Measurements from ENCODE around the gene RCAN1. TPM values are rescaled to one million over a fixed set of nuclear protein-coding genes. Genes with fewer than 3 reads are reported as not detected.

RCAN1 gene
- total RNA-seq, 1 donor from 2014 or later, result 22.9 TPM

DNA sequence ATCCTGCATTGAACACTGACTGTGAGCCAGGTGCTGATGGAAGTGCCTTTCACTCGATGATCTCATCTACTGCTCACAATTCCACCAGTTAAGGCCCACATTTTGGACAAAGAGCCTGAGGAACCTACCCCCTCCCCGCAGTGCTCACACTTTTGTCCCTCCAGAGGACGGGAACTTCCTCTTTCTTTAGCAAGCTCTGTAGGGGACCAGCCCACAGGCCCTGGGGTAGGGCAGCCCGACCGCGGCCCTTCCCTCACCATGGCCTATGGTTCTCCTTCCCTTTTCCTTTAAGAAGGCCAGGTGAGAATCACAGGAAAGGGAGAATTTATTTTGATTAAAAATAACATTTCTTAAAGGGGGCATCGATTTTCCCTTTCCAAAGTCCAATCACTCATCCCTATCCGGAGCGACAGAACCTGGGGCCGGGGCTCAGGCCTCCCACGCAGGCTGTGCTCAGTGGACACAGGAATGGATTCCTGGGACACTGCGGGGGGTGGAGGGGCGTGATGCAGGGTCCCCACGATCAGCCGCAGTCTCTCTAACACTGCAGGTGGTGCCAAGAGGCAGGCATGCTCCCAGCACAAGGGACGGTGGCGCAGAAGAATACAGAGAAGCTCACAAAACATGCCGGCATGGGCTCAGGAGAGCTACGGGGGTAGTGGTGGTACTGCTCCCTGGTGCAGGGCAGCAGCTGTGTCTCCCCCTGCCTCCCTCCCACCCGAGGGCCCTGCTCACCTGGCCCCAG, 94.0 kb downstream of the RCAN1 start:
- Histone ChIP-seq H3K36me3 (peaks cover 57% of the 10 kb centered on the region), H3K9me3 (no peaks in the 10 kb centered on the region), H3K27me3 (ENCODE audit: low read depth) (no peaks in the 10 kb centered on the region), H3K27ac (peak overlapping the region; percentile 28), H3K4me3 (no peak overlapping the region), H3K4me1 (peaks cover 53% of the 10 kb centered on the region)
- ATAC-seq (peak; percentile 31 to 67), DNase-seq (peak; percentile 69)
- no peak for TF ChIP-seq CTCF (IDR thresholded peaks at IDR 0.05)
- intact Hi-C loops (cut with DNase I), result no loop called here

GRCh38 chr21:34520281-34520680, 94.6 kb downstream of the RCAN1 start:
- peaks cover 46% of the 10 kb centered on the region for H3K4me1 ChIP-seq
- ATAC-seq (no peak), DNase-seq (no peak)
- H3K27ac ChIP-seq, result peak overlapping the region; percentile 28
- peaks cover 59% of the 10 kb centered on the region for H3K36me3 ChIP-seq
- no peak for TF ChIP-seq CTCF (IDR thresholded peaks at IDR 0.05)
- no peaks in the 10 kb centered on the region for H3K9me3 ChIP-seq
- no peaks in the 10 kb centered on the region for H3K27me3 ChIP-seq (ENCODE audit: low read depth)
- intact Hi-C loops (cut with DNase I), result no loop called here
- no peak overlapping the region for H3K4me3 ChIP-seq

- no peak for ATAC-seq
- intact Hi-C loops (cut with DNase I), result no loop called here
Measured at GRCh38 chr21:34519694-34520093, 95.2 kb downstream of the RCAN1 start.

GRCh38 chr21:34519016-34519415, 95.9 kb downstream of the RCAN1 start:
- Histone ChIP-seq H3K9me3 (no peaks in the 10 kb centered on the region), H3K4me3 (no peak overlapping the region), H3K36me3 (peaks cover 59% of the 10 kb centered on the region), H3K4me1 (peaks cover 33% of the 10 kb centered on the region), H3K27me3 (ENCODE audit: low read depth) (no peaks in the 10 kb centered on the region), H3K27ac (no peak overlapping the region)
- DNase-seq, result no peak
- intact Hi-C loops (cut with DNase I), result no loop called here
- no peak for ATAC-seq
- no peak for TF ChIP-seq CTCF (IDR thresholded peaks at IDR 0.05)

More at GRCh38 chr21:34519694-34520093, 95.2 kb downstream of the RCAN1 start:
- Histone ChIP-seq H3K4me3 (no peak overlapping the region), H3K36me3 (peaks cover 59% of the 10 kb centered on the region), H3K27me3 (ENCODE audit: low read depth) (no peaks in the 10 kb centered on the region), H3K4me1 (peaks cover 40% of the 10 kb centered on the region), H3K9me3 (no peaks in the 10 kb centered on the region), H3K27ac (peak overlapping the region; percentile 28)
- TF ChIP-seq CTCF (IDR thresholded peaks at IDR 0.05), result no peak
- no peak for DNase-seq

- Histone ChIP-seq H3K27me3 (ENCODE audit: low read depth) (no peaks in the 10 kb centered on the region), H3K9me3 (no peaks in the 10 kb centered on the region), H3K4me3 (no peak overlapping the region), H3K27ac (no peak overlapping the region), H3K4me1 (peaks cover 26% of the 10 kb centered on the region), H3K36me3 (peaks cover 59% of the 10 kb centered on the region)
- ATAC-seq (no peak), DNase-seq (no peak)
- no peak for TF ChIP-seq CTCF (IDR thresholded peaks at IDR 0.05)
- intact Hi-C loops (cut with DNase I), result no loop called here
Measured at GRCh38 chr21:34518301-34518700, 96.6 kb downstream of the RCAN1 start.
